ENCODE measurements around the gene DOC2A.

The DOC2A gene

GRCh38 chr16:29986231-29986630 lies 24.6 kb downstream of the DOC2A start:
- FAIRE-seq (no peak), DNase-seq (ENCODE audit: insufficient read length, low spot score) (no peak)
- TF ChIP-seq CTCF (IDR thresholded peaks at IDR 0.05; ENCODE audit: insufficient read depth, missing control alignments) = no peak

GRCh38 chr16:29985271-29985811 lies 25.5 kb downstream of the DOC2A start:
- FAIRE-seq (no peak), DNase-seq (ENCODE audit: insufficient read length, low spot score) (no peak)
- TF ChIP-seq CTCF (IDR thresholded peaks at IDR 0.05; ENCODE audit: insufficient read depth, missing control alignments) = no peak

GRCh38 chr16:29984764-29985147 lies 26.1 kb downstream of the DOC2A start:
- no peak for TF ChIP-seq CTCF (IDR thresholded peaks at IDR 0.05; ENCODE audit: insufficient read depth, missing control alignments)
- no peak for FAIRE-seq
- DNase-seq (ENCODE audit: insufficient read length, low spot score) = no peak

GRCh38 chr16:29984137-29984763 lies 26.6 kb downstream of the DOC2A start:
- no peak for TF ChIP-seq CTCF (IDR thresholded peaks at IDR 0.05; ENCODE audit: insufficient read depth, missing control alignments)
- no peak for DNase-seq (ENCODE audit: insufficient read length, low spot score)
- FAIRE-seq = no peak

- DNase-seq (ENCODE audit: insufficient read length, low spot score) = no peak
- FAIRE-seq = no peak
- no peak for TF ChIP-seq CTCF (IDR thresholded peaks at IDR 0.05; ENCODE audit: insufficient read depth, missing control alignments)
Observed at GRCh38 chr16:29983420-29984136, 27.2 kb downstream of the DOC2A start.

- DNase-seq (ENCODE audit: insufficient read length, low spot score) = no peak
- FAIRE-seq = no peak
- TF ChIP-seq CTCF (IDR thresholded peaks at IDR 0.05; ENCODE audit: insufficient read depth, missing control alignments) = no peak
Observed at GRCh38 chr16:29982560-29983419, 28.0 kb downstream of the DOC2A start.
